Measurements from ENCODE around the gene INTS11.

Gene INTS11

GRCh38 chr1:1312450-1313314, 11.8 kb downstream of the INTS11 start:
- no peak for DNase-seq

DNA sequence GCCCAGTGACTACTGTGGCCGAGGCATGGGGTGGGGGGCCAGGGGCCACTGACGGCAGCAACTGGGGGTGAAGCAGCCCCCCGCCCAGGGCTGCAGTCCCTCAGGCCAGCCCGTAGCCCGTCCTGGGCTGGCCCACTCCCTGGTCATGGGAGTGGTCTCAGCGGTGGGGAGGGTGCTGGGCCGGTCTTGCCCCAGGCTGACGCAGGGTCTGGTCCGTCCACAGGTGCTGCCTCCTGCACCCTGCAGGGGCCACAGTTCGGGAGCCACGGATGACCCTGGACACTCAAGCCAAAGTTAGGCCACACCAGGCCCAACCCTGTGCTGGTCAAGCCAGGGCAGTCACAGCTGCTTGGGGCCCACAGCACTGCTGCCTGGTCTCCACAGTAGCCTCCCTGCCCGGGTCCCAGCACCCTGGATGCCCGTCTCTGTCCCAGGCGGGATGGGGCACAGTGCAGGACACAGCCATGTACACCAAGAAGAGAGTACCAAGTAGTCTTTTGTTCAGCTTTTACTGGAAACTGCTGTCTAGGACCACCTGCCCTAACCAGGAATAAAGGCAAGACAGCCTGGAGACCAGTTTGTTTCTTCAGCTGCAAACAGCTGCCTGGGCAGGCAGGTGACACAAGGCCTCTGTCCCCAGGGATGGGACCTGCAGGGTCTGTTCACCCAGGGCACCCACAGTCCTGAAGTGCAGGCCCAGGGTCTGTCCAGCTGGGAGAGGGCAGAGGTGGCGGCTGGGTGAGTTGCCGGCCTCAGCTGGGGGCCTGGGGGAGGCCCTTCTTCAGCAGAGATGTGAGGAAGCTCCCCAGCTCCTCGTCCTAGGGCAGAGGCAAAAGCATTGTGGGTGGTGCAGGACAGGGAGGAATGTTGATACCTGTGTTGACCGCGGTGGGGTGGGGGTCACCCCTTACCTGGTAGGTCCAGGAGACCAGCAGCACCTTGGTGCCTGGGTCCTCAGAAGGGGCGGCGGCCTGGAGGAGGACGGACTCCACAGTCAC, 13.1 kb downstream of the INTS11 start:
- no peak for DNase-seq

- DNase-seq, result no peak
Measured at GRCh38 chr1:1310476-1311053, 13.9 kb downstream of the INTS11 start.

DNA sequence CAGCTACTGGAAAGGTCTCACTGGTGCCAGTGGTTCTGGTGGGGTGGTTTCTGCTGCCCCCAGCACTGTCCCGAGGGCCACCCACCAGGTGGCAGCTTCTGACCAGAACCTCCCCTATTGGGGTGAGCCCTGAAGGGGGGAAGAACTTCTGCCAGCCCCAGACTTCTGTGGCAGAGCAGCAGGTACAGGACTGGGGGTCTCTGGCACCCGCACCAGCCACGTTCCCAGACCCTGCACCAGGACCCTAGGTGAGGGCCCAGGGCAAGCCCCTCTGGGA, 14.4 kb downstream of the INTS11 start:
- no peak for DNase-seq

- DNase-seq, result no peak
Measured at GRCh38 chr1:1309251-1310108, 15.0 kb downstream of the INTS11 start.

DNA sequence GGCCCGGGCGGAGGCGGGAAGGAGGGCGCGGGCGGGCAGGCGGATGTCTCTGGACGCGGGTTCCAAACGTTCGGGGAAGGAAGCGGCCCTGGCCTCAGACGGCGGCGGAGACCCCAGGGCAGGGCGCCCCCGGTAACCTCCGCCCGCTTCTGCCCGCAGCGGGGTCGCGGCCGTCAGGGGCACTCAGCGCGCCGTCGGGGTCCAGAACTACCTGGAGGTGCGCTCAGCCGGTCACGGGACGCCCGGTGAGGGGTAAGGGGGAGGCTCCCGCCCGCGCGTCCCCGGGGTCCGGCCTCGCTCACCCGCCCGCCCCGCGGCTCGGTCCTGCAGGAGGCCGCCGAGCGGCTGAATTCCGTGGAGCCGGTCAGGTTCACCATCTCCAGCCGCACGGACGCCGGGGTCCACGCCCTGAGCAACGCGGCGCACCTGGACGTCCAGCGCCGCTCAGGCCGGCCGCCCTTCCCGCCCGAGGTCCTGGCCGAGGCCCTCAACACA, 15.7 kb downstream of the INTS11 start:
- DNase-seq, result no peak

- peak; percentile 90 to 92 for DNase-seq
Measured at GRCh38 chr1:1307923-1308755, 16.3 kb downstream of the INTS11 start, which contains the start of the genes ACAP3 and PUSL1. TSS of gene ACAP3 (minus strand) at chr1:1307930. CDS start at chr1:1307815, 115 bp downstream. TSS of gene PUSL1 (plus strand) at chr1:1308597. CDS start at chr1:1308644, 47 bp downstream.

GRCh38 chr1:1307261-1307922, 17.1 kb downstream of the INTS11 start:
- no peak for DNase-seq

DNA sequence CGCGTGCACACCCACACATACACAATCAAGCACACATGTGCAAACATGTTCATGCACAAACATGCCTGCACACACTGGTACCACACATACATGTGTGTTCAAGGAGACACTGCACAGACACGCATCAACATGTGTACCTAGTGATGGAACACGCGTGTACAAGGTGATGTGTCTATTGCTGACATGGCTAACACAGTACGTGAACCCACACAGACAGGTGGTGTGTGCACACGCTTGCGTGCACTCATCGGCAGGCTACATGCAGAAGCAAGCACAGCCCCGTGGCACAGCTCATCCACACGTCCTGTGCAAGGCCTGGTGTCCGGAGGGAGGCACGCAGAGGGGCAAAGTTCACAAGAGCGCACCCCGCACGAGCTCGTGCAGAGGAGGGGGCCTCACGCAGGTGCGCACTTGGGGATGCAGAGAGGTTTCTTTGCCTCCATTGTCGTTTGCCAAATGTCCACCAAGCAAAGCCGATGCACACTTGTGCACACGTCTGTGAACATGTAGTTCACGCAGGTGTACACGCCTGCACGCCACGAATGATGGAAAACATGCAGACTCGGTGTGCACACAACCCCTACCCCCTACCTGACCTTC, 17.7 kb downstream of the INTS11 start:
- DNase-seq, result no peak

DNA sequence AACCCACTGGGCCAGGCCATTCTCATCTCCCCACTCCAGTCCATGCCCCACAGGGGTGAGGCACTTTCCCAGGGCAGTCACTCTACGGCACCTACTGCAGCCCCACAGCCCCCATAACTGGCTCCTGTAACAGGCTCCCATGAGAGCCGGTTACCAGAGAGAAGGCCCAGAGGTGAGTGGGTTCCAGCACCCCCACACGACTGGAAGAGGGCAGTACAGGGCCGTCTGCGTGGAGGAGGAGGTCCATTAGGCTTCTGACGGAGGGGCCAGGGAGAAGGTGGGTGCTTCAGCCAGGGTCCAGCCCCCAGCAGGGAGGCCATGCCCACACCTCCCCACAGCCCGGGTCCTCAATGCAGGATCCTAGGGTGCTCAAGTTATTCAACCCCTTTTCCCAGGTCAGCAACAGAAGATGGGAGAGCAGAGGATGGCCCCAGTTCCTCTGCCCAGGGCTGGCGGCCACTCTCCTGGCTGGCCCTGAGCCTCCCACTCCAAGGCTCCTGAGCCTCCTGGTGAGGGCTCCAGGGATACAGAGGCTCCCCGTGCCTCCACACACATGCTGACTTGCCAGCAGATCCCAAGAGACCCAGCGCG, 18.3 kb downstream of the INTS11 start:
- no peak for DNase-seq

- DNase-seq, result peak; percentile 68
Measured at GRCh38 chr1:1305300-1306069, 19.0 kb downstream of the INTS11 start.

GRCh38 chr1:1304331-1305299, 19.8 kb downstream of the INTS11 start:
- DNase-seq, result no peak

GRCh38 chr1:1303736-1304135, 20.7 kb downstream of the INTS11 start:
- DNase-seq, result no peak

DNA sequence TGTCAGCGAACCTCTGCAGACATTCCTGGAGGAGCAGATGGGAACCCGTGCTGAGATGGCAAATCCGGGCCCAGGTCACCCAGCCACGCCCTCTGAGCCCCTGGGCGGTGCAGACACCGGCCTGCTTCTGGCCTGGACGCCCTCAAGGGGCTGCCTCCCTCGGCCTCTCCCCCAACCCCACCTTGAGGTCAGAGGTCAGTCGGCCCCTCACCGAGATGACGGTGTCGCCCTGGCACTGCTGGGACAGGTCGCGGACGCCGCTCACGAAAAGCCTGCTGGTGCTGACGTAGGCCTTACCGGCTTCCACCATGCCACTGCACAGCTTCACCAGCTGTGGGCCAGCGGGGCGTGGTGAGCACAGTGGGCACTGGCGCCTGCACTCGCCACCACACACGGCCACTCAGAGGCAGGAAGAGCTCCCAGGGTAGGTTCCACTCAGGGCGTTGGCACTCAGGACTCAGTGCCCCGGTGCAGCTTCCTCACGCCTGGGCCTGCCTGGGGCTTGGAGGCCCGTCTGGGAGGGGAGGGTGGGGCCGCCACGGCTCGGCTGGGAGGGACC, 21.4 kb downstream of the INTS11 start:
- DNase-seq, result no peak

GRCh38 chr1:1302006-1302430, 22.4 kb downstream of the INTS11 start:
- no peak for DNase-seq

DNA sequence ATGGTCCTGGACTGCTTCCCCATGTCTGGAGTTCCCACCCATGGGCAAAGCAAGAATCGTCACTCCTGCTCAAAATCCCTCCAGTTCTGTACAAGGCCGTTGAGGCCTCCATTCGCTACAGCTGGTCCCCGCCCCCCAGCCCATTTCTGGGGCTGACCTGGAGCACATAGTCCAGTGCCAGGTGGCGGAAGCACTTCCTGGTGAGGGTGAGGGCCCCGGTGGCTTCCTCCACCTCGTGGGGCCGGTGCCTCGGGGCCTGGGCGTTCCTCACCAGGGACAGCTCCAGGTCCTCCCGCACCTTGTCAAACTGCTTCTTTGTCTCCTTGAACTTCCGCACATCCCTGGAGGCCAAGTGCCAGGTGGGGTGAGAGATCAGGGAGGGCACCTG, 24.1 kb downstream of the INTS11 start:
- no peak for DNase-seq

DNA sequence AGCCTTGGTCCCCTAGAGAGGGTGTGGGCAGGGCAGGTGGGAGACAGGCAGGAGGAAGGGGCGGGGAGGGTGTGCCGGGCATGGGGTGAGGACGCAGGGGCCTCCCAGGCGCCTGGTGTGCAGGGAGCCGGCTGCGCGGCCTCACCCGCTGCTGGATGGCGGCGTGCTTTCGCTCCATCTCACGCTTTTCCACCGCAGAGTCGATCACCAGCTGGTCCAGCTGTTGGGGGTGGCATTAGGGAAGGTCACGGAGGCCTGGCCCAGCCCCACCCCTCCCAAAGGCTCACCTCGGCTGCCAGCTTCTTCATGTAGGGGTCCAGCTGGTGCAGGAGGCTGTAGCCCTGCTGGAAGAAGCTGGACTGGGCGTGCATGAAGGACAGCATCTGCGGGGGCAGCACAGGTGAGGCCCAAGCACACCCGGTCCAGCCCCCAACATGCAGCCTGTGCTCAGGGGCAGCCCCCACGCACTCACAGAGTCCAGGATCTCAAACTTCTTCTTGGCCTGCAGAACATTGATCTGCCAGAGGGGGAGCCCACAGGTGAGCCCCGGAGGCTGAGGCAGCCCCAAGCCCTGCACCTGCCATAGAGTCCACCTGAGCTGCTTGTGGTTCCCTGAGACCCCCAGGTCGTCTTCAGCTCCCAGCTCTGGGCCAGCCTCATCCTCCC, 24.6 kb downstream of the INTS11 start:
- peak in 1 of 2 donors; percentile 33 for DNase-seq

All from CD4-positive, alpha-beta T cell treated with Interleukin-1 beta for 1 hour (primary cell).